ENCODE measurements around the gene GRID1.

GRID1 gene

DNA sequence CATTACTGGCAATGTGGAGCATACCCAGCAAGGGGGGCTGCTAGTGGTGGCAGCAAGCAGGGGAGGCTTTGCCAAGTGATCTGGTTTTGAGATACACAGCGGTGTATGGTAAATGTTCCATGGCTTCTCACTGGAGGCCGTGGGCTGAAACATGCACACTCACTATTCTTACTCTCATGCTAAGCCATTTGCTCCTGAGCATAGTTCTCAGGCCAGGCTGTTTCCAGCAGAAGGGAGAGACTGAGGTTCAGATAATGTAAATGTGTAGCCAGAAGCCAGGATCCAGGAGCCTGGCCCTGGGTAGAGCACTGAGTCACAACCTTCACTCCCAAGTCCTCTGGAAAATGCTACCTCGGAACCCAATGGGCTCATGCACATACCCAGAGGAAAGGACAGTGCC is 757.9 kb downstream of the GRID1 start:
- no peak for TF ChIP-seq ZNF140 (tag by site-specific recombination; IDR thresholded peaks at IDR 0.05)
- TF ChIP-seq ZNF239 (tag by site-specific recombination; IDR thresholded peaks at IDR 0.05) = no peak
- TF ChIP-seq ZNF155 (tag by site-specific recombination; IDR thresholded peaks at IDR 0.05) = no peak
- TF ChIP-seq ZNF513 (tag by site-specific recombination; IDR thresholded peaks at IDR 0.05) = no peak
- no peak for TF ChIP-seq ZNF692 (tag by site-specific recombination; IDR thresholded peaks at IDR 0.05)
- no peak for TF ChIP-seq KLF1 (tag by site-specific recombination; IDR thresholded peaks at IDR 0.05)
- no peak for TF ChIP-seq ZNF514 (tag by site-specific recombination; IDR thresholded peaks at IDR 0.05)
- TF ChIP-seq MYNN (tag by site-specific recombination; IDR thresholded peaks at IDR 0.05; ENCODE audit: borderline replicate concordance) = no peak
- no peak for TF ChIP-seq ZNF561 (tag by site-specific recombination; IDR thresholded peaks at IDR 0.05; ENCODE audit: borderline replicate concordance)
- TF ChIP-seq ZNF639 (tag by site-specific recombination; IDR thresholded peaks at IDR 0.05) = no peak
- TF ChIP-seq ZNF560 (tag by site-specific recombination; IDR thresholded peaks at IDR 0.05; ENCODE audit: borderline replicate concordance) = no peak
- TF ChIP-seq ZNF518A (tag by site-specific recombination; conservative IDR thresholded peaks at IDR 0.05; ENCODE audit: low read depth) = no peak
- no peak for TF ChIP-seq PRDM6 (tag by site-specific recombination; IDR thresholded peaks at IDR 0.05)
- TF ChIP-seq, protein P1, sequence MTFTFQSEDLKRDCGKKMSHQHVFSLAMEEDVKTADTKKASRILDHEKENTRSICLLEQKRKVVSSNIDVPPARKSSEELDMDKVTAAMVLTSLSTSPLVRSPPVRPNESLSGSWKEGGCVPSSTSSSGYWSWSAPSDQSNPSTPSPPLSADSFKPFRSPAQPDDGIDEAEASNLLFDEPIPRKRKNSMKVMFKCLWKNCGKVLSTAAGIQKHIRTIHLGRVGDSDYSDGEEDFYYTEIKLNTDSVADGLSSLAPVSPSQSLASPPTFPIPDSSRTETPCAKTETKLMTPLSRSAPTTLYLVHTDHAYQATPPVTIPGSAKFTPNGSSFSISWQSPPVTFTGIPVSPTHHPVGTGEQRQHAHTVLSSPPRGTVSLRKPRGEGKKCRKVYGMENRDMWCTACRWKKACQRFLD (tag by site-specific recombination; IDR thresholded peaks at IDR 0.05) = no peak
- TF ChIP-seq, protein P2, sequence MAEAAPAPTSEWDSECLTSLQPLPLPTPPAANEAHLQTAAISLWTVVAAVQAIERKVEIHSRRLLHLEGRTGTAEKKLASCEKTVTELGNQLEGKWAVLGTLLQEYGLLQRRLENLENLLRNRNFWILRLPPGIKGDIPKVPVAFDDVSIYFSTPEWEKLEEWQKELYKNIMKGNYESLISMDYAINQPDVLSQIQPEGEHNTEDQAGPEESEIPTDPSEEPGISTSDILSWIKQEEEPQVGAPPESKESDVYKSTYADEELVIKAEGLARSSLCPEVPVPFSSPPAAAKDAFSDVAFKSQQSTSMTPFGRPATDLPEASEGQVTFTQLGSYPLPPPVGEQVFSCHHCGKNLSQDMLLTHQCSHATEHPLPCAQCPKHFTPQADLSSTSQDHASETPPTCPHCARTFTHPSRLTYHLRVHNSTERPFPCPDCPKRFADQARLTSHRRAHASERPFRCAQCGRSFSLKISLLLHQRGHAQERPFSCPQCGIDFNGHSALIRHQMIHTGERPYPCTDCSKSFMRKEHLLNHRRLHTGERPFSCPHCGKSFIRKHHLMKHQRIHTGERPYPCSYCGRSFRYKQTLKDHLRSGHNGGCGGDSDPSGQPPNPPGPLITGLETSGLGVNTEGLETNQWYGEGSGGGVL (tag by site-specific recombination; IDR thresholded peaks at IDR 0.05) = no peak
- TF ChIP-seq FEZF1 (tag by site-specific recombination; IDR thresholded peaks at IDR 0.05) = no peak
- no peak for TF ChIP-seq ZNF423 (tag by site-specific recombination; IDR thresholded peaks at IDR 0.05)
- TF ChIP-seq ZNF292 (tag by site-specific recombination; IDR thresholded peaks at IDR 0.05; ENCODE audit: borderline replicate concordance, low read depth) = no peak
- no peak for TF ChIP-seq OSR2 (tag by site-specific recombination; IDR thresholded peaks at IDR 0.05)
- Histone ChIP-seq H3K4me1 (ENCODE audit: control insufficient read depth, insufficient read depth, low read length) (no peaks in the 10 kb centered on the region), H3K4me3 (ENCODE audit: low read depth, low read length) (no peak overlapping the region), H3K27ac (ENCODE audit: extremely low read depth, low read depth, low read length) (no peak overlapping the region), H3K36me3 (ENCODE audit: control insufficient read depth in 2 of 2, insufficient read depth in 1 of 2, low read length in 2 of 2) (no peaks in the 10 kb centered on the region), H3K9me3 (ENCODE audit: control insufficient read depth, insufficient read depth, low read depth, low read length) (no peaks in the 10 kb centered on the region)
- ChIA-PET CTCF (no interaction called here), POLR2A (no interaction called here)
